Measurements from ENCODE around the gene IFT57. TPM values are rescaled to one million over a fixed set of nuclear protein-coding genes. Genes with fewer than 3 reads are reported as not detected.

The IFT57 gene
- total and polyA plus RNA-seq, 9 of the 15 experiments (the other 6 are each of a cell fraction or from before 2014, with no cell fraction given), result 1.5 to 20.1 (median 9.9) TPM

GRCh38 chr3:108227131-108227530 lies 4.9 kb upstream of the IFT57 start:
- no peak overlapping the region for H3K27ac ChIP-seq (ENCODE audit: extremely low read depth, low read depth, low read length)
- H3K4me1 ChIP-seq (replicated peaks in 1 of 2; ENCODE audit: control insufficient read depth in 2 of 2, insufficient read depth in 2 of 2, low read length in 2 of 2), result peaks cover 2 to 4% of the 10 kb centered on the region in 2 experiments; a peak in 2 of 5 replicates
- no peaks in the 10 kb centered on the region for H3K9me3 ChIP-seq (replicated peaks; ENCODE audit: control insufficient read depth, insufficient read depth, low read depth, low read length)
- no peak overlapping the region for H3K9ac ChIP-seq (ENCODE audit: insufficient read depth in 1 of 2, low read depth in 2 of 2, low read length in 2 of 2)
- no TSS peak for BruUV-seq (replicated peaks)
- no peak overlapping the region for H2AFZ ChIP-seq (ENCODE audit: low read depth, low read length)
- no peaks in the 10 kb centered on the region for H3K36me3 ChIP-seq (ENCODE audit: control insufficient read depth, insufficient read depth, low read length)
- ATAC-seq (no peak), FAIRE-seq (no peak), DNase-seq (ENCODE audit: extremely low read depth in 1 of 4, low spot score in 3 of 4) (no peak)
- ChIA-PET POLR2A (no interaction called here), CTCF (ENCODE audit: low intra/inter-chr PET ratio) (no interaction called here)
- no peaks in the 10 kb centered on the region for H3K27me3 ChIP-seq (ENCODE audit: control insufficient read depth in 2 of 2, insufficient read depth in 2 of 2, low read length in 2 of 2)
- intact Hi-C loops (cut with micrococcal nuclease), result no loop called here
- H4K20me1 ChIP-seq (replicated peaks; ENCODE audit: control insufficient read depth, insufficient read depth, low read length), result no peaks in the 10 kb centered on the region
- in situ Hi-C loops (cut with MboI), result no loop called here
- WGBS (ENCODE audit: insufficient coverage, low coverage, missing lambda C conversion rate), result 40% methylated on average over 6 of the region's 6 CpGs
- no peak overlapping the region for H3K4me2 ChIP-seq (ENCODE audit: insufficient read depth, low read length)
- no peaks in the 10 kb centered on the region for H3K79me2 ChIP-seq (ENCODE audit: control insufficient read depth, insufficient read depth, low read length)
- H3K9me1 ChIP-seq (ENCODE audit: control insufficient read depth, insufficient read depth, low read length), result no peaks in the 10 kb centered on the region
- H3K4me3 ChIP-seq, result no peak overlapping the region
- TF ChIP-seq KHSRP (IDR thresholded peaks at IDR 0.05) (no peak), NFATC3 (IDR thresholded peaks at IDR 0.05) (no peak), ARID3B (CRISPR knock-in tag; IDR thresholded peaks at IDR 0.05; ENCODE audit: borderline replicate concordance) (no peak), HSF4 (CRISPR knock-in tag; IDR thresholded peaks at IDR 0.05; ENCODE audit: borderline replicate concordance) (no peak), HINFP (tag; conservative IDR thresholded peaks at IDR 0.05; ENCODE audit: low read depth) (no peak), SLC30A9 (CRISPR knock-in tag; IDR thresholded peaks at IDR 0.05) (no peak), RBM34 (IDR thresholded peaks at IDR 0.05; ENCODE audit: borderline replicate concordance, insufficient read depth, low read length) (no peak), ZBTB40 (IDR thresholded peaks at IDR 0.05) (no peak), ZBTB40 (CRISPR knock-in tag; IDR thresholded peaks at IDR 0.05) (no peak), ZNF431 (CRISPR knock-in tag; IDR thresholded peaks at IDR 0.05) (no peak)
